ACHN (cell line): ENCODE measurements around the gene COA6.
A peak's percentile ranks its signal among the peaks of the same experiment; 100 is the strongest.

ENCODE experiments used
- DNase-seq: peaks from one replicate; pipeline ENCODE4 v3.0.0-alpha.2; 2015
- in situ Hi-C: cut with HindIII; loops from 2 replicates; pipeline ENCODE4 v1.10.0; 2017; ENCODE audit warnings: low sequenced_read_pairs, low pct_ligation_motif_present, low pct_unique_long_range_greater_than_20kb

Gene COA6

GRCh38 chr1:234401658-234402057 lies 28.4 kb downstream of the COA6 start:
- in situ Hi-C loops, result no loop called here
- DNase-seq, result no peak

- DNase-seq, result no peak
- in situ Hi-C loops, result no loop called here
These were observed 29.7 kb downstream of the COA6 start for GRCh38 chr1:234402939-234403338.

GRCh38 chr1:234405676-234406075 lies 32.4 kb downstream of the COA6 start:
- no peak for DNase-seq
- in situ Hi-C loops, result no loop called here

GRCh38 chr1:234406871-234407270 lies 33.6 kb downstream of the COA6 start:
- DNase-seq, result no peak
- in situ Hi-C loops, result no loop called here

DNA sequence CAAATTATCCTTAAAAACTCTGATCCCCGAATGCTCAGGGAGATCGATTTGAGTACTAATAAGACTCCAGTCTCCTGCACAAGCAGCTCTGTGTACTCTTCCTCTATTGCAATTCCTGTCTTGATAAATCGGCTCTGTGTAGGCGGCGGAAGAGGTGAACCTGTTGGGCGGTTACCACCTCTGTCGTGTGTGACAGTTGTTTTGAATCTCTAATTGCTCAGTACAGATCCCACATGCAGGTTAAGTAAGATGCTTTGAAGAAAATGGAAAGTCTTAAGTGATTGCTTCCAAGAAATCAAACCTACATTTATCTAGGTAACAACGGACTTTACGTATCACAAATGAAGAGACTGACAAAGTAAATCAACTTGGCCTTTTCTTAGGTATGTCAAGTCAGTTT lies 35.5 kb downstream of the COA6 start:
- DNase-seq, result no peak
- in situ Hi-C loops, result no loop called here

GRCh38 chr1:234409328-234409727 lies 36.1 kb downstream of the COA6 start:
- peak; percentile 7 for DNase-seq
- in situ Hi-C loops, result no loop called here

- in situ Hi-C loops, result no loop called here
- DNase-seq, result no peak
These were observed 39.6 kb downstream of the COA6 start for GRCh38 chr1:234412830-234413229.

DNA sequence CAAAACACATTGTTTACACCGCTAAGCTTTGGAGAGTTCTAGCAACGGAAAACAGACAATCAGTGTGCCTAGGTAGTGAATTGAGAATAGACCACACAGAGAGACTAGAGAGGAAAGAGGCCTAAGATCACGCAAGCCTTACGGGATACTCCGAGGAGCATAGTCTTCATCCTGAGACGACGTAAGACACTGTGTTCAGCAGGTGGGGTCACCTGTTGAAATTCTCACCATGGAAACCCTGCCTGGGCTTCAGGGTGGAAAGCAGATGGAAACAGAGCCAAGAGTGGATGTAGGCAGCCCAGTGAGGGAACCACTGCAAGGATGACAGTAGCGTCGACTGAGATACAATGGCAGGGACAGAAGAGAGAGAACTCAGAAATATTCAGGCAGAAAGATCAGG lies 40.2 kb downstream of the COA6 start:
- DNase-seq, result no peak
- in situ Hi-C loops, result no loop called here

DNA sequence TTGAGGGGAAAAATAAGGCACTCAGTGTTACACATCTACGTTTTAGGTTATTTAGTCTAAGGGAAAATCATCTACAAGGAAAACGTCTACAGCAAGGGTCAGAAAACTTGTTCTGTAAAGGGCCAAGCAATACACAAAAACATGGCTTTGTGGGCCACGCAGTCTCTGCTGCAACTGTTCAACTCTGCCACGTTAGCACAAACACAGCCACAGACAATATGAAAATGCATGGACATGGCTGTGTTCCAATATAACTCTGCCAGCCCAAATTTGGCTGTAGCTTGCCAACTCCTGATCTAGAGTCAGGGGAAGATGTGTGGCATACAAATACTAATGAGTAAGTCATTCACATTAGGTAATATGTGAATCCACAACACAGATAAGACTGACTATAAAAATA lies 40.7 kb downstream of the COA6 start:
- no peak for DNase-seq
- in situ Hi-C loops, result no loop called here

DNA sequence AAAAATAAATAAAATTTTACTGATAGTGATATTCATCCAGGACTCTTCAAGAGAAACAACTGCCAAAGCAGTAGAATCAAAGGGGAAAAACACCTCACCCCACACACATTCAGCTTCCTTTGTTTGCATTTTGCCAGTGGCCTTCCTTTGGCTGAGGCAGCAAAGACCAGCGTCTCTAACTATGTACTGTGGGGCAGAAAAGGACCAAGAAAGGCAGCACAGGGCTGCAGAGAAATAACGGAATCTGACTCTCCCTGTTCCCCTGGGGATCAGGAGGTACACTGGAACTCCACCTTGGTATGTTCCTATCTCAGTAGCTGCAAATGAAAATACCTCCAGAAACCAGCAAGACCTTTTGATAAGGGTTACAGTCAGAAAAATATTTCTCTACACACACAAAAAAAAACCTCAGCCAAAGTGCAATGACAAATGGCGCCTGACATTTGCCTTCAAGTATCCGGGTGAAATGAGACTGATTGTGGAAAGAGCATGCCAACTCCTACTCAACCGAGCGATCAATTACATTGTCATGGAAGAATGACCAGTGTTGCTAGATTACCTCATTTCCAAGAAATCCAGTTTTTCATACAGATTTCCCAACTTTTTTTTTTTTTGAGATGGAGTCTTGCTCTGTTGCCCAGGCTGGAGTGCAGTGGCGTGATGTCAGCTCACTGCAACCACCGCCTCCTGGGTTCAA lies 54.8 kb downstream of the COA6 start:
- in situ Hi-C loops, result no loop called here
- no peak for DNase-seq

DNA sequence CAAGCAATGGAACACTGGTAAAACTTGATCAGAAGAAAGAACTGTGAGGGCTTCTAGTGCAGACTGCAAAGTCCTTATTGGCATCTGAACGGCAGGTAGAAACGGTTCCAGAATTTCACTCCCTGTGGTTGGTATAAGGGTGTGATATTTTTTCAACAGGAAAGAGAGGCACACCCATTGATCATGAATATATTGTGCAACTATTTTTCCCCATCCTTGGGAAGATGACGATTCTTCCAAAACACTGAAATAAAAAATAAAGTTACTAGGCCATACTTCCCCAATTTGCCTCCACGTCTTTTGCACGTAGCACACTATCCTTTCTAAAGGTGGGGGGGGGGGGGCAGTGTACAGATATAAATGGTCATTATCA lies 56.2 kb downstream of the COA6 start:
- in situ Hi-C loops, result no loop called here

DNA sequence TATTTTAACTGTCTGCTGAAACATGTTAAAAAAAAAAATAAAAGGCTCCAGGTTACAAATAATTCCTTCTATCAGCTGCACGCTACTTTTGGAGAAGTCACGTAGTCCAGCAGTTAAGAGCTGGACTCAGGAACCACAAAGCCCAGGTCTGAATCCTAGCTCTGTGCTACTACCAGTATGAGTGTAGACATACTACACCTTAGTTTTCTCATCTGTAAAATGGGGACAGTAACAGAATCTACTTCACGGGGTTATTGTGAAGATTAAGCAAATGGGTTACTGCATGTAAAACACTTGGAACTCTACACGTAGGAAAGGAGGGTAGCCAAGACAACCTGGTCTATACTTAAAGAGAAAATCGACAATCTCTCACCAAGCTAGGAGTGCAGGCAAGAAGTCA lies 57.4 kb downstream of the COA6 start:
- no peak for DNase-seq
- in situ Hi-C loops, result no loop called here

More for the DNA sequence above, 56.2 kb downstream of the COA6 start:
- no peak for DNase-seq

- in situ Hi-C loops, result no loop called here
These were observed 58.0 kb downstream of the COA6 start for GRCh38 chr1:234431255-234431654.

GRCh38 chr1:234433563-234434285 lies 60.5 kb downstream of the COA6 start:
- in situ Hi-C loops, result no loop called here
- no peak for DNase-seq

More at GRCh38 chr1:234431255-234431654, 58.0 kb downstream of the COA6 start:
- no peak for DNase-seq
